Mammary epithelial cell (primary cell): ENCODE measurements around the gene SPEG.

Experiments used
- EZH2 ChIP-seq: IDR thresholded peaks from 2 replicates; pipeline ENCODE4 v1.6.1; 2012; ENCODE audit warnings: low read length, inconsistent platforms, borderline replicate concordance
- TF ChIP-seq, protein P1 (sequence below), 2 donors: IDR thresholded peaks in 1 of 2; conservative IDR thresholded peaks in 1 of 2; 2 replicates each; pipeline ENCODE4 v1.5.1; 2011 to 2012; ENCODE audit warnings: inconsistent platforms in 2 of 2, low read length in 2 of 2, mild to moderate bottlenecking in 2 of 2, control low read depth in 1 of 2, low read depth in 1 of 2; ENCODE audit not compliant: insufficient read depth in 1 of 2; ENCODE audit errors: extremely low read depth in 1 of 2

DNA sequence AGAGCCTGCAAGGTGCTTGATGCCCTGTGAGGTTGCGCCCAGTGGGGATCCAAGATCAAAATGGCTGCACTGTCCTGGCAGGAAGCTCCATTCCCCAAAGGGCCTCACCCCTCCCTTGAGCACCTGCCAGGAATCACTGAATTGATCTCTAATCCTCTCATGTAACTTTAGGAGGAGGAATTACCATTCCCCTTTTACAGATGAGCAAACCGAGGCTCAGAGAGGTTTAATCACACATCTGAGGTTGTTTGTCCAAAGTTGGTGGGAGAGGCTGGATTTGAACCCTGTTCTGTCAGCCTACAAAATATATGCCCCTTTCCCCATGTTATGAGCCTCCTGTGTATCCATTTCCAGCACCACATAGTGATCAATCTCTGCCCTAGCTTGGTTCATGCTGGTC is 90.2 kb downstream of the SPEG start:
- TF ChIP-seq, protein P1, sequence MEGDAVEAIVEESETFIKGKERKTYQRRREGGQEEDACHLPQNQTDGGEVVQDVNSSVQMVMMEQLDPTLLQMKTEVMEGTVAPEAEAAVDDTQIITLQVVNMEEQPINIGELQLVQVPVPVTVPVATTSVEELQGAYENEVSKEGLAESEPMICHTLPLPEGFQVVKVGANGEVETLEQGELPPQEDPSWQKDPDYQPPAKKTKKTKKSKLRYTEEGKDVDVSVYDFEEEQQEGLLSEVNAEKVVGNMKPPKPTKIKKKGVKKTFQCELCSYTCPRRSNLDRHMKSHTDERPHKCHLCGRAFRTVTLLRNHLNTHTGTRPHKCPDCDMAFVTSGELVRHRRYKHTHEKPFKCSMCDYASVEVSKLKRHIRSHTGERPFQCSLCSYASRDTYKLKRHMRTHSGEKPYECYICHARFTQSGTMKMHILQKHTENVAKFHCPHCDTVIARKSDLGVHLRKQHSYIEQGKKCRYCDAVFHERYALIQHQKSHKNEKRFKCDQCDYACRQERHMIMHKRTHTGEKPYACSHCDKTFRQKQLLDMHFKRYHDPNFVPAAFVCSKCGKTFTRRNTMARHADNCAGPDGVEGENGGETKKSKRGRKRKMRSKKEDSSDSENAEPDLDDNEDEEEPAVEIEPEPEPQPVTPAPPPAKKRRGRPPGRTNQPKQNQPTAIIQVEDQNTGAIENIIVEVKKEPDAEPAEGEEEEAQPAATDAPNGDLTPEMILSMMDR (conservative IDR thresholded peaks at IDR 0.05 in 1 of 2, IDR thresholded peaks at IDR 0.05 in 1 of 2; ENCODE audit: extremely low read depth in 1 of 2, insufficient read depth in 1 of 2, low read depth in 1 of 2, low read length in 2 of 2) = no peak
- no peak for TF ChIP-seq EZH2
